HEK293 (cell line): Measurements from ENCODE around the gene KIF26B.

ENCODE experiments used
- CTCF ChIA-PET: fragments of 350-600 bp; formaldehyde crosslinking; extraction: SDS; loops from one replicate; lab custom pipeline; 2021; ENCODE audit warnings: antibody characterized with exemption; lab: Yijun Ruan, JAX
- POLR2A ChIA-PET: fragments of 300-600 bp; formaldehyde crosslinking; extraction: SDS; loops from one replicate; lab custom pipeline; 2020; ENCODE audit warnings: antibody characterized with exemption, inconsistent platforms; lab: Yijun Ruan, JAX
- H3K27ac ChIP-seq: fragments of 200-500 bp; sonication (Bioruptor generic); 2 replicates; pipeline ENCODE4 v1.5.1; 2014; ENCODE audit warnings: low read depth, low read length, control low read depth, inconsistent platforms; ENCODE audit errors: extremely low read depth
- H3K36me3 ChIP-seq, 2 experiments: fragments of 200-500 bp in 1 of 2; sonication (Bioruptor generic) in 1 of 2; 1 replicate in 1 of 2; 2 replicates in 1 of 2; pipeline ENCODE4 v1.5.1; 2014 to 2017; ENCODE audit warnings: inconsistent platforms in 2 of 2, low read length in 2 of 2; ENCODE audit not compliant: control insufficient read depth in 2 of 2, insufficient read depth in 1 of 2
- H3K4me1 ChIP-seq: fragments of 200-500 bp; sonication (Bioruptor generic); 2 replicates; pipeline ENCODE4 v1.5.1; 2014; ENCODE audit warnings: mild to moderate bottlenecking, low read length, inconsistent platforms; ENCODE audit not compliant: control insufficient read depth, insufficient read depth
- H3K4me3 ChIP-seq: 2 replicates; pipeline ENCODE4 v1.5.1; 2011; ENCODE audit warnings: low read depth, mild to moderate bottlenecking, control low read depth, low read length, moderate library complexity
- H3K9me3 ChIP-seq: fragments of 200-500 bp; sonication (Bioruptor generic); 2 replicates; pipeline ENCODE4 v1.5.1; 2014; ENCODE audit warnings: low read depth, low read length, inconsistent platforms; ENCODE audit not compliant: control insufficient read depth, insufficient read depth
- HOXA7 ChIP-seq: sonication (generic); formaldehyde crosslinking; IDR thresholded peaks from 2 replicates; pipeline ENCODE4 v1.8.1; 2022; ENCODE audit warnings: missing genetic modification reagents, borderline replicate concordance
- REPIN1 ChIP-seq: fragments of 450-650 bp; formaldehyde crosslinking; IDR thresholded peaks from 2 replicates; pipeline ENCODE4 v1.5.1; 2017; ENCODE audit warnings: missing biosample characterization, missing genetic modification characterization, low read depth
- ZBTB1 ChIP-seq: fragments of 450-650 bp; formaldehyde crosslinking; IDR thresholded peaks from 2 replicates; pipeline ENCODE4 v1.5.1; 2016; ENCODE audit warnings: missing biosample characterization, missing genetic modification characterization
- ZFHX2 ChIP-seq: fragments of 450-650 bp; formaldehyde crosslinking; conservative IDR thresholded peaks from 2 replicates; pipeline ENCODE4 v1.5.1; 2016; ENCODE audit warnings: missing biosample characterization, missing genetic modification characterization
- ZNF239 ChIP-seq: fragments of 450-650 bp; formaldehyde crosslinking; IDR thresholded peaks from 2 replicates; pipeline ENCODE4 v1.5.1; 2016; ENCODE audit warnings: missing biosample characterization, missing genetic modification characterization
- ZNF24 ChIP-seq: fragments of 450-650 bp; formaldehyde crosslinking; IDR thresholded peaks from 2 replicates; pipeline ENCODE4 v1.5.1; 2016; ENCODE audit warnings: missing biosample characterization, missing genetic modification characterization
- ZNF521 ChIP-seq: fragments of 450-650 bp; formaldehyde crosslinking; IDR thresholded peaks from 2 replicates; pipeline ENCODE4 v1.5.1; 2017; ENCODE audit warnings: missing biosample characterization, mild to moderate bottlenecking, missing genetic modification characterization
- TF ChIP-seq, protein P1 (sequence below): fragments of 450-650 bp; formaldehyde crosslinking; IDR thresholded peaks from 2 replicates; pipeline ENCODE4 v1.5.1; 2017; ENCODE audit warnings: missing biosample characterization, mild to moderate bottlenecking, missing genetic modification characterization, moderate library complexity
- TF ChIP-seq, protein P2 (sequence below): fragments of 450-650 bp; formaldehyde crosslinking; IDR thresholded peaks from 2 replicates; pipeline ENCODE4 v1.5.1; 2016; ENCODE audit warnings: missing biosample characterization, missing genetic modification characterization
- TF ChIP-seq, protein P3 (sequence below): fragments of 450-650 bp; formaldehyde crosslinking; IDR thresholded peaks from 2 replicates; pipeline ENCODE4 v1.5.1; 2016; ENCODE audit warnings: missing biosample characterization, missing genetic modification characterization
- TF ChIP-seq, protein P4 (sequence below): fragments of 450-650 bp; formaldehyde crosslinking; IDR thresholded peaks from 2 replicates; pipeline ENCODE4; 2016; ENCODE audit warnings: missing biosample characterization, missing genetic modification characterization
- TF ChIP-seq, protein P5 (sequence below): fragments of 450-650 bp; formaldehyde crosslinking; optimal IDR thresholded peaks from 2 replicates; pipeline ENCODE3; 2016; ENCODE audit warnings: missing biosample characterization, mild to moderate bottlenecking, missing genetic modification characterization

KIF26B gene

DNA sequence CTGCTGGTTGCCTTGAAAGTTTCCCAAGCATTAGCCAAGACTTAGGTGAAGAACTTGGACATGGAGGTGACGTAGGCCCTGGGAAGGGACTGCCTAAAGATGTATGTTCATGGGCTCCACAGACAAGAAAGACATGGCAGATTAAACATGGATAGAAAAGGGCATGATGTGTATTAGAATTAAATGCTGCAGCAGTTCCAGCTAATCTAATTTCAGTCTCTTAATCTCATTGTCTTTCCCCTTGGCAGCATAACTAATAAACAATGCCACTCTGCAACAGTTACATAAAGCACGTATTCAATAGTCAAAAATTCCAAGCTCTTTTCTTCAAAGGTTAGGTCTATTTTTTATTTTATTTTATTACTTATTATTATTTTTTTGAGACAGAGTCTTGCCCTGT, 251.6 kb downstream of the KIF26B start (continued):
- TF ChIP-seq, protein P1, sequence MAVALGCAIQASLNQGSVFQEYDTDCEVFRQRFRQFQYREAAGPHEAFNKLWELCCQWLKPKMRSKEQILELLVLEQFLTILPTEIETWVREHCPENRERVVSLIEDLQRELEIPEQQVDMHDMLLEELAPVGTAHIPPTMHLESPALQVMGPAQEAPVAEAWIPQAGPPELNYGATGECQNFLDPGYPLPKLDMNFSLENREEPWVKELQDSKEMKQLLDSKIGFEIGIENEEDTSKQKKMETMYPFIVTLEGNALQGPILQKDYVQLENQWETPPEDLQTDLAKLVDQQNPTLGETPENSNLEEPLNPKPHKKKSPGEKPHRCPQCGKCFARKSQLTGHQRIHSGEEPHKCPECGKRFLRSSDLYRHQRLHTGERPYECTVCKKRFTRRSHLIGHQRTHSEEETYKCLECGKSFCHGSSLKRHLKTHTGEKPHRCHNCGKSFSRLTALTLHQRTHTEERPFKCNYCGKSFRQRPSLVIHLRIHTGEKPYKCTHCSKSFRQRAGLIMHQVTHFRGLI (tag by site-specific recombination), result no peak
- no peak for TF ChIP-seq ZNF521 (tag by site-specific recombination)
- TF ChIP-seq, protein P2, sequence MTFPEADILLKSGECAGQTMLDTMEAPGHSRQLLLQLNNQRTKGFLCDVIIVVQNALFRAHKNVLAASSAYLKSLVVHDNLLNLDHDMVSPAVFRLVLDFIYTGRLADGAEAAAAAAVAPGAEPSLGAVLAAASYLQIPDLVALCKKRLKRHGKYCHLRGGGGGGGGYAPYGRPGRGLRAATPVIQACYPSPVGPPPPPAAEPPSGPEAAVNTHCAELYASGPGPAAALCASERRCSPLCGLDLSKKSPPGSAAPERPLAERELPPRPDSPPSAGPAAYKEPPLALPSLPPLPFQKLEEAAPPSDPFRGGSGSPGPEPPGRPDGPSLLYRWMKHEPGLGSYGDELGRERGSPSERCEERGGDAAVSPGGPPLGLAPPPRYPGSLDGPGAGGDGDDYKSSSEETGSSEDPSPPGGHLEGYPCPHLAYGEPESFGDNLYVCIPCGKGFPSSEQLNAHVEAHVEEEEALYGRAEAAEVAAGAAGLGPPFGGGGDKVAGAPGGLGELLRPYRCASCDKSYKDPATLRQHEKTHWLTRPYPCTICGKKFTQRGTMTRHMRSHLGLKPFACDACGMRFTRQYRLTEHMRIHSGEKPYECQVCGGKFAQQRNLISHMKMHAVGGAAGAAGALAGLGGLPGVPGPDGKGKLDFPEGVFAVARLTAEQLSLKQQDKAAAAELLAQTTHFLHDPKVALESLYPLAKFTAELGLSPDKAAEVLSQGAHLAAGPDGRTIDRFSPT (tag by site-specific recombination), result no peak

DNA sequence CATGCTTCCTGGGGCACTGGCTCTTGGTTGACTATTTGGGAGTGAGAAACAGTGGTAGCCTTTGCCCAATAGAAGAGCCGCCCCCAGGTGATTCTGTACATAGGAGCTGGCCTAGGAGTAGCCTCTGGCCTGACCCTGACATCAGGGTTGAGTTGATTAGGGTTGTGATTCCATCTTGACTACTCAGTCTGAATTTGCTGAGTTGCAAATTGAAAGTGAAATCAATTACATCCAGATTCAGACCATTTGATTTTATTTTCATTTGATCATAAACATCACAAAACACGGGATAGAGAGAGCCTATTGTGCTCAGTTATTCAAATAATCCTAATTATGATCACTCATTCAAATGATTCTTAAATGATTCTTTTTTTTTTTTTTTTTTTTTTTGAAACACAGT, 253.2 kb downstream of the KIF26B start:
- TF ChIP-seq, protein P3, sequence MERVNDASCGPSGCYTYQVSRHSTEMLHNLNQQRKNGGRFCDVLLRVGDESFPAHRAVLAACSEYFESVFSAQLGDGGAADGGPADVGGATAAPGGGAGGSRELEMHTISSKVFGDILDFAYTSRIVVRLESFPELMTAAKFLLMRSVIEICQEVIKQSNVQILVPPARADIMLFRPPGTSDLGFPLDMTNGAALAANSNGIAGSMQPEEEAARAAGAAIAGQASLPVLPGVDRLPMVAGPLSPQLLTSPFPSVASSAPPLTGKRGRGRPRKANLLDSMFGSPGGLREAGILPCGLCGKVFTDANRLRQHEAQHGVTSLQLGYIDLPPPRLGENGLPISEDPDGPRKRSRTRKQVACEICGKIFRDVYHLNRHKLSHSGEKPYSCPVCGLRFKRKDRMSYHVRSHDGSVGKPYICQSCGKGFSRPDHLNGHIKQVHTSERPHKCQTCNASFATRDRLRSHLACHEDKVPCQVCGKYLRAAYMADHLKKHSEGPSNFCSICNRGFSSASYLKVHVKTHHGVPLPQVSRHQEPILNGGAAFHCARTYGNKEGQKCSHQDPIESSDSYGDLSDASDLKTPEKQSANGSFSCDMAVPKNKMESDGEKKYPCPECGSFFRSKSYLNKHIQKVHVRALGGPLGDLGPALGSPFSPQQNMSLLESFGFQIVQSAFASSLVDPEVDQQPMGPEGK (tag by site-specific recombination), result no peak
- TF ChIP-seq ZNF239 (no peak), ZFHX2 (tag by site-specific recombination) (no peak), HOXA7 (no peak), ZBTB1 (tag by site-specific recombination) (no peak), ZNF24 (tag by site-specific recombination) (no peak), REPIN1 (tag by site-specific recombination) (no peak)
- TF ChIP-seq, protein P4, sequence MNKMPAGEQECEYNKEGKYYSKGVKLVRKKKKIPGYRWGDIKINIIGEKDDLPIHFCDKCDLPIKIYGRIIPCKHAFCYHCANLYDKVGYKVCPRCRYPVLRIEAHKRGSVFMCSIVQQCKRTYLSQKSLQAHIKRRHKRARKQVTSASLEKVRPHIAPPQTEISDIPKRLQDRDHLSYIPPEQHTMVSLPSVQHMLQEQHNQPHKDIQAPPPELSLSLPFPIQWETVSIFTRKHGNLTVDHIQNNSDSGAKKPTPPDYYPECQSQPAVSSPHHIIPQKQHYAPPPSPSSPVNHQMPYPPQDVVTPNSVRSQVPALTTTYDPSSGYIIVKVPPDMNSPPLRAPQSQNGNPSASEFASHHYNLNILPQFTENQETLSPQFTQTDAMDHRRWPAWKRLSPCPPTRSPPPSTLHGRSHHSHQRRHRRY (tag by site-specific recombination), result no peak
- no peaks in the 10 kb centered on the region for H3K9me3 ChIP-seq
- H3K4me3 ChIP-seq, result no peak overlapping the region
- no peaks in the 10 kb centered on the region for H3K36me3 ChIP-seq
- ChIA-PET POLR2A (no interaction called here), CTCF (no interaction called here)
- no peak overlapping the region for H3K27ac ChIP-seq
- no peaks in the 10 kb centered on the region for H3K4me1 ChIP-seq

DNA sequence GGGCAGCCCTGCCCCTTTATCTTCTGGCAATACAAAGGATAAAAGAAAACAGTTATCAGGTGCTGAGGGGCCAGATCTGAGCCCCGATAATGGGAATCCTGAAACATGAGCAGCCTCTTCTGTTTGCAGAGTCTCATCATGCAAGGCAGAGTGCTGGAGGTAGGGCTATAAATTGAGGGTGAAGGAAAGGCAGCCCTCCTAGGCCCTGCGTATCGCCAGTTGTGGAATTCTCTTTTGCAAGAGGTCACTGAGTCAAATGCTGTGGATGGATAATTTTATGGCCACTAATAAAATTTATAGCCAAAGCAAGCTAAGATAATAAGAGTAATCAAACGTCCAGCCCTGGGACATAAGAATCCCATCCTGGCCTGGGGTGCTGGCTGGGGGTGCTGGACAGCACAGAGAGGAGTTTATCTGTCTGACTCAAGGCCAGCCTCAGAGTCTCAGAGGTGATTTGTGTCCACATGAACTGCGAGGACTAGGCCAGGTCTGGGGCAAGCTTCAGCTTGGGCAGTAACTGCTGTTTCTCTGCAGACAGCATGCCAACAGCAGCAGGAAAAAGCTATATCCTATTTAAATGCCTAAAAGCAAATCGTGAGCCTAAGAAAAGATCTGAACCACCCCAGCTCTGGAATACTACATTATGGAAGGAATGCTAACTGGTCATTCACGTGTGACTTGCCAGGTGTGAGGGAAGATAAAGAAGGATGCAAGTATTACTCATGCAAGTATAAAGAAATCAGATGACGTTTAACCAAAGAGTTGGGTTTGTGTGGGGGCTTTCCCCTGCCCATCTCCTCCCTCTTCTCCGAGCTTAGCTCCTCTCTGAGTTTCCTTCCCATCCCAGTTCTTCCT, 254.8 kb downstream of the KIF26B start:
- TF ChIP-seq, protein P5, sequence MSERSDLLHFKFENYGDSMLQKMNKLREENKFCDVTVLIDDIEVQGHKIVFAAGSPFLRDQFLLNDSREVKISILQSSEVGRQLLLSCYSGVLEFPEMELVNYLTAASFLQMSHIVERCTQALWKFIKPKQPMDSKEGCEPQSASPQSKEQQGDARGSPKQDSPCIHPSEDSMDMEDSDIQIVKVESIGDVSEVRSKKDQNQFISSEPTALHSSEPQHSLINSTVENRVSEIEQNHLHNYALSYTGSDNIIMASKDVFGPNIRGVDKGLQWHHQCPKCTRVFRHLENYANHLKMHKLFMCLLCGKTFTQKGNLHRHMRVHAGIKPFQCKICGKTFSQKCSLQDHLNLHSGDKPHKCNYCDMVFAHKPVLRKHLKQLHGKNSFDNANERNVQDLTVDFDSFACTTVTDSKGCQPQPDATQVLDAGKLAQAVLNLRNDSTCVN, result no peak
- TF ChIP-seq, protein P4 (tag by site-specific recombination), result no peak
- Histone ChIP-seq H3K27ac (no peak overlapping the region), H3K36me3 (no peaks in the 10 kb centered on the region), H3K9me3 (no peaks in the 10 kb centered on the region), H3K4me3 (no peak overlapping the region), H3K4me1 (no peaks in the 10 kb centered on the region)
- POLR2A ChIA-PET, result no interaction called here
- CTCF ChIA-PET, result no interaction called here
